GM12878 (cell line): Measurements from ENCODE around the gene FBXO27.

Source experiments
- ATF3 ChIP-seq: IDR thresholded peaks from 2 replicates; pipeline ENCODE4 v1.6.1; 2011; ENCODE audit warnings: low read depth, mild to moderate bottlenecking, low read length, moderate library complexity, borderline replicate concordance; ENCODE audit errors: extremely low read depth
- CHD4 ChIP-seq: fragments of 200-600 bp; sonication (generic); IDR thresholded peaks from 2 replicates; pipeline ENCODE4 v1.6.1; 2016; ENCODE audit warnings: mild to moderate bottlenecking
- CREB1 ChIP-seq: IDR thresholded peaks from 2 replicates; pipeline ENCODE4 v1.6.1; 2012; ENCODE audit warnings: low read depth, mild to moderate bottlenecking, inconsistent platforms
- CTCF ChIP-seq, 3 experiments: IDR thresholded peaks in 2 of 3; conservative IDR thresholded peaks in 1 of 3; 2 replicates each; pipeline ENCODE4 v1.5.1; 2011; ENCODE audit warnings: low read depth in 3 of 3, low read length in 3 of 3, mild to moderate bottlenecking in 3 of 3, control low read depth in 2 of 3, moderate library complexity in 2 of 3, inconsistent platforms in 1 of 3, mixed read lengths in 1 of 3; ENCODE audit not compliant: control insufficient read depth in 2 of 3, insufficient read depth in 1 of 3; ENCODE audit errors: extremely low read depth in 1 of 3
- EZH2 ChIP-seq: IDR thresholded peaks from 2 replicates; pipeline ENCODE4 v1.6.1; 2012; ENCODE audit warnings: low read depth, mild to moderate bottlenecking, control low read depth, inconsistent platforms, low read length, borderline replicate concordance; ENCODE audit not compliant: control insufficient read depth
- FOS ChIP-seq: IDR thresholded peaks from 3 replicates; pipeline ENCODE4 v1.6.1; 2011; ENCODE audit warnings: borderline replicate concordance; ENCODE audit not compliant: insufficient read length; ENCODE audit errors: extremely low read depth
- HDAC2 ChIP-seq: fragments of 200-600 bp; sonication (generic); IDR thresholded peaks from 2 replicates; pipeline ENCODE4 v1.6.1; 2017
- POLR2A ChIP-seq: IDR thresholded peaks from 2 replicates; pipeline ENCODE4 v1.6.1; 2011; ENCODE audit warnings: low read depth, mild to moderate bottlenecking, low read length
- POLR2AphosphoS5 ChIP-seq: IDR thresholded peaks from 2 replicates; pipeline ENCODE4 v1.6.1; 2011; ENCODE audit warnings: mild to moderate bottlenecking, low read length, inconsistent platforms
- SIN3A ChIP-seq: IDR thresholded peaks from 2 replicates; pipeline ENCODE4 v1.6.1; 2012; ENCODE audit warnings: low read depth, low read length, improper control_type of control experiment
- YY1 ChIP-seq: IDR thresholded peaks from 2 replicates; pipeline ENCODE4 v1.6.1; 2011; ENCODE audit warnings: low read depth, mild to moderate bottlenecking, low read length
- ZZZ3 ChIP-seq: IDR thresholded peaks from 2 replicates; pipeline ENCODE4 v1.6.1; 2011; ENCODE audit warnings: low read depth; ENCODE audit not compliant: control insufficient read depth, insufficient read length
- TF ChIP-seq, protein P1 (sequence below): fragments of 150-350 bp; IDR thresholded peaks from 2 replicates; pipeline ENCODE4 v1.6.1; 2016; ENCODE audit warnings: low read depth, low read length

- TF ChIP-seq CTCF (IDR thresholded peaks at IDR 0.05 in 2 of 3, conservative IDR thresholded peaks at IDR 0.05 in 1 of 3; ENCODE audit: control insufficient read depth in 2 of 3, extremely low read depth in 1 of 3, insufficient read depth in 1 of 3, low read depth in 3 of 3, low read length in 3 of 3) = no peak
- no peak for TF ChIP-seq POLR2A
- no peak for TF ChIP-seq EZH2
- TF ChIP-seq CREB1 = no peak
- no peak for TF ChIP-seq FOS
- TF ChIP-seq, protein P1, sequence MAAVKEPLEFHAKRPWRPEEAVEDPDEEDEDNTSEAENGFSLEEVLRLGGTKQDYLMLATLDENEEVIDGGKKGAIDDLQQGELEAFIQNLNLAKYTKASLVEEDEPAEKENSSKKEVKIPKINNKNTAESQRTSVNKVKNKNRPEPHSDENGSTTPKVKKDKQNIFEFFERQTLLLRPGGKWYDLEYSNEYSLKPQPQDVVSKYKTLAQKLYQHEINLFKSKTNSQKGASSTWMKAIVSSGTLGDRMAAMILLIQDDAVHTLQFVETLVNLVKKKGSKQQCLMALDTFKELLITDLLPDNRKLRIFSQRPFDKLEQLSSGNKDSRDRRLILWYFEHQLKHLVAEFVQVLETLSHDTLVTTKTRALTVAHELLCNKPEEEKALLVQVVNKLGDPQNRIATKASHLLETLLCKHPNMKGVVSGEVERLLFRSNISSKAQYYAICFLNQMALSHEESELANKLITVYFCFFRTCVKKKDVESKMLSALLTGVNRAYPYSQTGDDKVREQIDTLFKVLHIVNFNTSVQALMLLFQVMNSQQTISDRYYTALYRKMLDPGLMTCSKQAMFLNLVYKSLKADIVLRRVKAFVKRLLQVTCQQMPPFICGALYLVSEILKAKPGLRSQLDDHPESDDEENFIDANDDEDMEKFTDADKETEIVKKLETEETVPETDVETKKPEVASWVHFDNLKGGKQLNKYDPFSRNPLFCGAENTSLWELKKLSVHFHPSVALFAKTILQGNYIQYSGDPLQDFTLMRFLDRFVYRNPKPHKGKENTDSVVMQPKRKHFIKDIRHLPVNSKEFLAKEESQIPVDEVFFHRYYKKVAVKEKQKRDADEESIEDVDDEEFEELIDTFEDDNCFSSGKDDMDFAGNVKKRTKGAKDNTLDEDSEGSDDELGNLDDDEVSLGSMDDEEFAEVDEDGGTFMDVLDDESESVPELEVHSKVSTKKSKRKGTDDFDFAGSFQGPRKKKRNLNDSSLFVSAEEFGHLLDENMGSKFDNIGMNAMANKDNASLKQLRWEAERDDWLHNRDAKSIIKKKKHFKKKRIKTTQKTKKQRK = no peak
- TF ChIP-seq POLR2AphosphoS5 = no peak
- no peak for TF ChIP-seq YY1
- TF ChIP-seq HDAC2 = no peak
- TF ChIP-seq ATF3 = no peak
- TF ChIP-seq ZZZ3 = no peak
- no peak for TF ChIP-seq CHD4
- TF ChIP-seq SIN3A = no peak
These were observed 52.5 kb downstream of the FBXO27 start for GRCh38 chr19:38979812-38980211.
